Measurements from ENCODE around the gene PLA2G2E. TPM values are rescaled to one million over a fixed set of nuclear protein-coding genes. Genes with fewer than 3 reads are reported as not detected.

Gene PLA2G2E
- total RNA-seq, 2 donors from 2014 or later: not detected

DNA sequence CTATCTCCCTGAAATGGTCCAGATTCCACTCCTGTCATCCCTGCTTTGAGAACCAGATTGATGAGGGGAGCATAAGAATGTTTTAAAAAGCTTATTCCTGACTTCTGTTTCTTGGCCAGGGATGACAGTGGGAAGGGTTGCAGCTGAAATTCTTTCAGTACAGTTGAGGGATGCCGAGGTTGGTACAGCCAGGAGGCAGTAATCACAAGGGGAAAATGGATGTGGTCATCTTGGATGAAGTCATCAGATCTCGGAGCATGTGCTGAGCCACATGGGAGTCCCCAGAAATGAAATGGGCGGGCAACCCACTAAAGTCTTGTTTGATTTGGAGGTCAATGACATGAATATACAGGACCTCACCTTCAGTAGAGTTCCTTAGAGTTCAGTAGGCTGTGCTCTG, 18.7 kb upstream of the PLA2G2E start:
- H3K27ac ChIP-seq: no peak overlapping the region
- H3K36me3 ChIP-seq: no peaks in the 10 kb centered on the region
- DNase-seq (ENCODE audit: low spot score) (no peak), ATAC-seq (ENCODE audit: insufficient number of reproducible peaks, low FRiP score, low read depth) (no peak)
- no peaks in the 10 kb centered on the region for H3K9me3 ChIP-seq
- no peak overlapping the region for H3K4me3 ChIP-seq
- TF ChIP-seq CTCF (IDR thresholded peaks at IDR 0.05): no peak
- H3K27me3 ChIP-seq (replicated peaks; ENCODE audit: insufficient read depth): no peaks in the 10 kb centered on the region
- no peaks in the 10 kb centered on the region for H3K4me1 ChIP-seq (ENCODE audit: control insufficient read depth in 1 of 2, low read depth in 2 of 2)

DNA sequence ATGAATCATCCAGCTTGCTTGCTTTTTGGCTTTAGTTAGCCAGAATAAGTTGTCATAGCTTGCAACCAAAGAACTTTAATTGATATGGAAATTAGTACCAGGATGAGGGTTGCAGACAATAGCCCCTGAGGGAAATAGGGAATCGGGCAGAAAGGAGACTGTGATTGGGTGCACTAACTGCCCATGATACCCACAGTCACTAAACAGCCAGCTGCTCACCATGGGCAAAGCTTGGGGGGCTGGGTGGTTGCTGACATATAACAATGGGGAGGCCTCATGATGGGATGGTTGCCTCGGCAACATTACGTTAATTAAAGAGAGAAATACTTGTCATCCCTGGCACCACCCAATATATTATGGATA, 17.8 kb upstream of the PLA2G2E start:
- Histone ChIP-seq H3K36me3 (no peaks in the 10 kb centered on the region), H3K27me3 (replicated peaks; ENCODE audit: insufficient read depth) (no peaks in the 10 kb centered on the region), H3K4me3 (no peak overlapping the region), H3K9me3 (no peaks in the 10 kb centered on the region), H3K4me1 (ENCODE audit: control insufficient read depth in 1 of 2, low read depth in 2 of 2) (no peaks in the 10 kb centered on the region), H3K27ac (no peak overlapping the region)
- TF ChIP-seq CTCF (IDR thresholded peaks at IDR 0.05): no peak
- no peak for DNase-seq (ENCODE audit: low spot score)
- ATAC-seq (ENCODE audit: insufficient number of reproducible peaks, low FRiP score, low read depth): no peak

DNA sequence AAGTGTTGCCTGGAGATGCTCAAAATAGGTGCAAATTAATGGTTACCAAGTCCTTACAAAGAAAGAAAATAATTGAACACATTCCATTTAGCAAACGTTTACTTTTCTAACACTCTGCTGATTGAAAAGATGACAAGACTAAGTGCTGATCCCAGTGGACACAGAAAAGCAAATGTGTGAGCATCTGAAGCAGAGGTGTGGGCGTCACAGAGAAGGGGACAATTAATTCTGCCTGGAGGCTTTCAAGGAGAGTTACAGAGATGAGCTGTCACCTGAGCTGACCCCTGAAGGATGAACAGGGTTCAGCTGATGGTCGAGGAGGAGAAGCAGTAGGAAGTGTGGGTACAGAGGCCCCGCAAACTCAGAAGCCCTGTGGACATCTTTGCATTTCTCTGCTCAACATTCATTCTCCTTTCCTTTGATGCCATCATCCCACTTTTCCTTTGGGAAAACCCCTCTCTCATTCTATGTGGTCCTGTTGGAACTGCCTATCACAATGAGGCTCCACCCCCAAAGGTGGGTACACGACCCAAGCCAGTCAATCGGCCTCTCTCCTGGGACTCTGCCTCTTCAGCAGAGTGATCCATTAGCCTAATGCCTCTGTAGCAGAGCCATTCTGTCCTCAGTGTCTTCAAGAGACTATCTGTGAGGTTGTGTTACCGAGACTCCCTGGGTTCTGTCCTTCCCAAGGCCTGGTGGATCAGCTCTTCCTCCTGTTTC, 17.2 kb upstream of the PLA2G2E start:
- Histone ChIP-seq H3K9me3 (no peaks in the 10 kb centered on the region), H3K4me1 (ENCODE audit: control insufficient read depth in 1 of 2, low read depth in 2 of 2) (no peaks in the 10 kb centered on the region), H3K27ac (no peak overlapping the region), H3K36me3 (no peaks in the 10 kb centered on the region), H3K4me3 (no peak overlapping the region), H3K27me3 (replicated peaks; ENCODE audit: insufficient read depth) (no peaks in the 10 kb centered on the region)
- TF ChIP-seq CTCF (IDR thresholded peaks at IDR 0.05): no peak
- DNase-seq (ENCODE audit: low spot score): no peak
- no peak for ATAC-seq (ENCODE audit: insufficient number of reproducible peaks, low FRiP score, low read depth)

GRCh38 chr1:19938472-19938871, 15.1 kb upstream of the PLA2G2E start:
- TF ChIP-seq CTCF (IDR thresholded peaks at IDR 0.05): no peak
- H3K27ac ChIP-seq: no peak overlapping the region
- no peaks in the 10 kb centered on the region for H3K9me3 ChIP-seq
- DNase-seq (ENCODE audit: low spot score) (no peak), ATAC-seq (ENCODE audit: insufficient number of reproducible peaks, low FRiP score, low read depth) (no peak)
- H3K27me3 ChIP-seq (replicated peaks; ENCODE audit: insufficient read depth): no peaks in the 10 kb centered on the region
- H3K4me1 ChIP-seq (ENCODE audit: control insufficient read depth in 1 of 2, low read depth in 2 of 2): no peaks in the 10 kb centered on the region
- no peak overlapping the region for H3K4me3 ChIP-seq
- no peaks in the 10 kb centered on the region for H3K36me3 ChIP-seq

DNA sequence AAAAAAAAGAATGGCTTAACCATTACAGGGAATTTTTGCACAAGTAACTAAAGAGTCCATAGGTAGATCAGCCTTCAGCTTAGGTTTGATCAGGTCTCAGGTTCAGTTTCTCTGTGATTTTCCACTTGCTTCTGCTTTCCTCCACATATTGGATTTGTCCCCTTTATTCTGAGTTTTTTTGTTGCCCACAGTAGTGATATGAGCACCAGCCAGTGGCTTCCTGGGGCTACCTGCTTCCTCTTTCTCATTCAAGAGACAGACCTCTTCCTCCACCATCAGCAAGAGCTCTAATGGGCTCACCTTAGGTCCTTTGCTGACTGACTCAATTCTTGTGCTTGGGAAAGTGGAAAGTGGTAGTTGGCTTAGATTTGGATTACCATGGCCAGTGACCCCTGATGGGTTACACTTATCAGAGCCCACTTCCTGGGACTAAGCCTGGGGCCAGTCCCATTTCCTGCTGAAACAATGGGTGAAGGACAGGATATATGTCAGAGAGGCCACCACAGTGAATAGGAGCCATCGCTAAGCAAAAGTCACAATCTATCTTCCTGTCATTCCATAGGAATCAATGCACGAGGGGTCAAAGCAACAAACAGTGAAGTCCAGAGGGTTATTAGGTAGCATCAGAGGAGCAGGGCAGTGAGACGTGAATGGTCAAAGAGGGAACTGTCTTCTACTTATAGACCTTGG, 12.8 kb upstream of the PLA2G2E start:
- Histone ChIP-seq H3K4me1 (ENCODE audit: control insufficient read depth in 1 of 2, low read depth in 2 of 2) (no peaks in the 10 kb centered on the region), H3K27me3 (replicated peaks; ENCODE audit: insufficient read depth) (no peaks in the 10 kb centered on the region), H3K9me3 (peaks cover 7% of the 10 kb centered on the region), H3K4me3 (no peak overlapping the region), H3K27ac (no peak overlapping the region), H3K36me3 (no peaks in the 10 kb centered on the region)
- ATAC-seq (ENCODE audit: insufficient number of reproducible peaks, low FRiP score, low read depth) (no peak), DNase-seq (ENCODE audit: low spot score) (no peak)
- no peak for TF ChIP-seq CTCF (IDR thresholded peaks at IDR 0.05)

Measured in thoracic aorta (tissue), 2 donors.